HCT116 (cell line): Measurements from ENCODE around the gene HOXD8. TPM values are rescaled to one million over a fixed set of nuclear protein-coding genes. Genes with fewer than 3 reads are reported as not detected.

Experiments
- ATAC-seq: fragments of 200-7000 bp; cut with Tn5 transposase; 2 replicates; pipeline ENCODE4 v1.9.1; 2020; ENCODE audit warnings: mild to moderate bottlenecking, moderate library complexity
- BruUV-seq: library from RNA; stranded (reverse); fragments of 400-500 nt; replicated peaks from 2 replicates; lab custom pipeline; 2021; lab: Mats Ljungman, UMichigan
- CTCF ChIA-PET: fragments of 300-600 bp; sonication (Branson Sonifier 250); formaldehyde crosslinking; loops from one replicate; lab custom pipeline; 2021; ENCODE audit warnings: antibody characterized with exemption; lab: Charles Lee
- POLR2A ChIA-PET: fragments of 300-600, 350-600 bp; sonication (Branson Sonifier 250); formaldehyde crosslinking; loops from one replicate; lab custom pipeline; 2021; ENCODE audit warnings: antibody characterized with exemption; lab: Charles Lee
- RAD21 ChIA-PET, 2 experiments: fragments of 300-600 bp; sonication (Branson Sonifier 250); formaldehyde crosslinking; loops; one replicate each; lab custom pipeline; 2023; ENCODE audit warnings: low total read pairs in 2 of 2; ENCODE audit not compliant: uncharacterized antibody in 2 of 2, unreplicated experiment in 2 of 2, low non-redundant PET in 1 of 2; lab: Charles Lee
- DNase-seq: peaks from one replicate; pipeline ENCODE4 v3.0.0-alpha.2; 2010; ENCODE audit warnings: low read depth, low spot score
- H2AFZ ChIP-seq: fragments of 200-600 bp; shearing (Covaris generic), sonication (generic); 2 replicates; pipeline ENCODE4 v1.6.1; 2017; ENCODE audit warnings: low read depth, mixed run types, mixed read lengths, antibody characterized with exemption, low read length; ENCODE audit not compliant: poor library complexity, severe bottlenecking
- H3K27ac ChIP-seq: 2 replicates; pipeline ENCODE4 v1.5.1; 2012; ENCODE audit warnings: low read depth, low read length
- H3K27me3 ChIP-seq: fragments of 200-600 bp; sonication (generic); 2 replicates; pipeline ENCODE4 v1.6.1; 2016; ENCODE audit warnings: mixed run types, low read length, mixed read lengths; ENCODE audit not compliant: insufficient read depth
- H3K36me3 ChIP-seq, 2 experiments: fragments of 200-500 bp in 1 of 2; fragments of 200-600 bp in 1 of 2; sonication (Bioruptor generic) in 1 of 2; sonication (generic) in 1 of 2; 2 replicates each; pipeline versions ENCODE4 v1.5.1 to v1.6.1; 2014 to 2016; ENCODE audit warnings: low read length in 2 of 2, inconsistent platforms in 1 of 2, mixed read lengths in 1 of 2, mixed run types in 1 of 2; ENCODE audit not compliant: insufficient read depth in 2 of 2, control insufficient read depth in 1 of 2
- H3K4me1 ChIP-seq, 2 experiments: fragments of 200-600 bp in 1 of 2; sonication (generic) in 1 of 2; 2 replicates each; pipeline versions ENCODE4 v1.5.1 to v1.6.1; 2012 to 2017; ENCODE audit warnings: low read length in 2 of 2, inconsistent platforms in 1 of 2, mild to moderate bottlenecking in 1 of 2, mixed read lengths in 1 of 2, mixed run types in 1 of 2, moderate library complexity in 1 of 2; ENCODE audit not compliant: insufficient read depth in 2 of 2, control insufficient read depth in 1 of 2
- H3K4me2 ChIP-seq: fragments of 200-600 bp; sonication (generic); 2 replicates; pipeline ENCODE4 v1.6.1; 2017; ENCODE audit warnings: mixed run types, low read length, mixed read lengths
- H3K4me3 ChIP-seq, 2 experiments: fragments of 200-600 bp in 1 of 2; sonication (generic) in 1 of 2; replicated peaks in 1 of 2; 2 replicates each; pipeline ENCODE4 v1.5.1; 2011 to 2016; ENCODE audit warnings: low read length in 2 of 2, control low read depth in 1 of 2, low read depth in 1 of 2, mild to moderate bottlenecking in 1 of 2, mixed read lengths in 1 of 2, mixed run types in 1 of 2
- H3K79me2 ChIP-seq: fragments of 200-600 bp; sonication (generic); 2 replicates; pipeline ENCODE4 v1.6.1; 2017; ENCODE audit warnings: mild to moderate bottlenecking, mixed run types, low read length, moderate library complexity, mixed read lengths; ENCODE audit not compliant: insufficient read depth
- H3K9ac ChIP-seq: fragments of 200-600 bp; sonication (generic); 2 replicates; pipeline ENCODE4 v1.6.1; 2016; ENCODE audit warnings: low read length, mixed read lengths
- H3K9me2 ChIP-seq: fragments of 200-600 bp; sonication (generic), shearing (Covaris generic); 2 replicates; pipeline ENCODE4 v1.6.1; 2017; ENCODE audit warnings: mixed run types, mild to moderate bottlenecking, moderate library complexity; ENCODE audit not compliant: insufficient read depth
- H3K9me3 ChIP-seq, 2 experiments: fragments of 200-500 bp in 1 of 2; fragments of 200-600 bp in 1 of 2; sonication (Bioruptor generic) in 1 of 2; sonication (generic) in 1 of 2; 2 replicates each; pipeline ENCODE4 v1.6.1; 2014 to 2017; ENCODE audit warnings: low read length in 2 of 2, mixed read lengths in 2 of 2, inconsistent platforms in 1 of 2, low read depth in 1 of 2, mild to moderate bottlenecking in 1 of 2, mixed run types in 1 of 2, moderate library complexity in 1 of 2; ENCODE audit not compliant: control insufficient read depth in 1 of 2, insufficient read depth in 1 of 2
- H4K20me1 ChIP-seq: fragments of 200-600 bp; sonication (generic), shearing (Covaris generic); 2 replicates; pipeline ENCODE4 v1.6.1; 2017; ENCODE audit warnings: mixed run types, mild to moderate bottlenecking, moderate library complexity; ENCODE audit not compliant: insufficient read depth
- CBX3 ChIP-seq: IDR thresholded peaks from 2 replicates; pipeline ENCODE4 v1.6.1; 2012; ENCODE audit warnings: low read depth
- CEBPB ChIP-seq: IDR thresholded peaks from 2 replicates; pipeline ENCODE4 v1.6.1; 2012; ENCODE audit warnings: low read depth
- EGR1 ChIP-seq: IDR thresholded peaks from 2 replicates; pipeline ENCODE4 v1.6.1; 2012; ENCODE audit warnings: low read depth
- ELF1 ChIP-seq: IDR thresholded peaks from 2 replicates; pipeline ENCODE4 v1.6.1; 2012; ENCODE audit warnings: low read depth, borderline replicate concordance
- EZH2 ChIP-seq: fragments of 200-600 bp; sonication (generic); IDR thresholded peaks from 2 replicates; pipeline ENCODE4 v1.6.1; 2017; ENCODE audit warnings: antibody characterized with exemption, mixed run types
- EZH2phosphoT487 ChIP-seq: fragments of 200-600 bp; IDR thresholded peaks from 2 replicates; pipeline ENCODE4 v1.6.1; 2018; ENCODE audit warnings: antibody characterized with exemption, borderline replicate concordance
- FOSL1 ChIP-seq: IDR thresholded peaks from 2 replicates; pipeline ENCODE4 v1.6.1; 2012; ENCODE audit warnings: low read depth
- MAX ChIP-seq: IDR thresholded peaks from 2 replicates; pipeline ENCODE4 v1.6.1; 2012
- POLR2AphosphoS5 ChIP-seq: IDR thresholded peaks from 2 replicates; pipeline ENCODE4 v1.6.1; 2011; ENCODE audit warnings: mild to moderate bottlenecking, low read depth, low read length, moderate library complexity
- RAD21 ChIP-seq: IDR thresholded peaks from 2 replicates; pipeline ENCODE4 v1.6.1; 2012; ENCODE audit warnings: low read depth, mild to moderate bottlenecking
- SIN3A ChIP-seq: IDR thresholded peaks from 2 replicates; pipeline ENCODE4 v1.6.1; 2012; ENCODE audit warnings: low read depth
- SP1 ChIP-seq: IDR thresholded peaks from 2 replicates; pipeline ENCODE4 v1.6.1; 2012; ENCODE audit warnings: low read depth
- TCF7L2 ChIP-seq: IDR thresholded peaks from 2 replicates; pipeline ENCODE4 v1.7.0; 2011; ENCODE audit warnings: borderline replicate concordance, inconsistent platforms; ENCODE audit not compliant: insufficient read depth, insufficient read length; ENCODE audit errors: extremely low read depth
- YY1 ChIP-seq: IDR thresholded peaks from 2 replicates; pipeline ENCODE4 v1.6.1; 2011; ENCODE audit warnings: low read length, low read depth, moderate library complexity, mild to moderate bottlenecking; ENCODE audit not compliant: insufficient replicate concordance; ENCODE audit errors: extremely low read depth
- ZFX ChIP-seq: fragments of 450-650 bp; IDR thresholded peaks from 2 replicates; pipeline ENCODE4 v1.6.1; 2017
- ZNF274 ChIP-seq: fragments of 200-500 bp; sonication (Bioruptor generic); IDR thresholded peaks from 2 replicates; pipeline ENCODE4 v1.6.1; 2014; ENCODE audit warnings: mild to moderate bottlenecking, low read depth, low read length, inconsistent platforms
- intact Hi-C: fragments of 100-400 bp; cut with micrococcal nuclease; formaldehyde crosslinking; loops from 2 replicates; pipeline ENCODE4 v1.10.0; 2022
- total RNA-seq: library from RNA; stranded (reverse); gene quantifications from one replicate; pipeline ENCODE4 v1.2.1, GENCODE V29; 2021; ENCODE audit not compliant: unreplicated experiment
- TF ChIP-seq, protein P1 (sequence below): IDR thresholded peaks from 2 replicates; pipeline ENCODE4 v1.6.1; 2012; ENCODE audit warnings: low read depth
- TF ChIP-seq, protein P2 (sequence below): IDR thresholded peaks from 2 replicates; pipeline ENCODE4 v1.6.1; 2012
- TF ChIP-seq, protein P3 (sequence below), 3 experiments: fragments of 200-600 bp in 1 of 3; sonication (generic) in 1 of 3; IDR thresholded peaks in 2 of 3; conservative IDR thresholded peaks in 1 of 3; 2 replicates each; pipeline ENCODE4 v1.5.1; 2012 to 2017; ENCODE audit warnings: low read depth in 2 of 3, low read length in 2 of 3, antibody characterized with exemption in 1 of 3, borderline replicate concordance in 1 of 3, control low read depth in 1 of 3, mild to moderate bottlenecking in 1 of 3, mixed read lengths in 1 of 3, mixed run types in 1 of 3, moderate library complexity in 1 of 3; ENCODE audit not compliant: insufficient read depth in 1 of 3

HOXD8 gene
- total RNA-seq, 1 experiment from 2014 or later = 6.0 TPM

DNA sequence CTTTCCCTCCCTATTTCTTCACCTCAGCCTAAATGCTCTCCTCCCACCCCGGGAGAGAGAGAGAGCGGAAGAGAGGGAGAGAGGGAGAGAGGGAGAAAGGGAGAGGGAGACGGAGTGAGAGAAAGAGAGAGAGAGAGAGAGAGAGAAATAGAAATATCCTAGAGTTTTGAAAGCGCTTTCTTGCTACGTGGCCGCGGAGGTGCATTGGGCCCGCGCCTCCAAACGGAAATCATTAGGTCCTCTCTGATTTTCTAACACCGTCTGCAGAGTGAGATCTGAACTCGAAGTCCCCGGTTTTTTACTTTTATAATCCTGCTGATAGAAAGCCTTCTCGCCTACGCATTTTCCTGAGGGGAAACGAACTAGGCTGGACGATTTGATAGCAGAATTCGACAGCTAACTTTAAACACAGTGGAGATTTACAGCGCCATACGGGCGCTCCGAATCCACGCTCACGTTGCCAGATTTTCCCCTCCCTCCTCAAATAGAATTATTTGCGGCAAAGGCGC lies 44.8 kb upstream of the HOXD8 start:
- H3K79me2 ChIP-seq = no peaks in the 10 kb centered on the region
- H2AFZ ChIP-seq = no peak overlapping the region
- no peak overlapping the region for H3K4me2 ChIP-seq
- no peaks in the 10 kb centered on the region for H4K20me1 ChIP-seq
- H3K9ac ChIP-seq = no peak overlapping the region
- POLR2A ChIA-PET = no interaction called here
- ATAC-seq (no peak), DNase-seq (no peak)
- CTCF ChIA-PET = no interaction called here
- no peaks in the 10 kb centered on the region for H3K27me3 ChIP-seq
- H3K4me3 ChIP-seq = no peak overlapping the region
- H3K4me1 ChIP-seq = no peaks in the 10 kb centered on the region
- no TSS peak for BruUV-seq
- intact Hi-C loops = loop anchor here (5.0 kb wide), 2 partner anchors 1047 to 1387 kb away; no protein-coding TSS in a partner anchor
- H3K9me2 ChIP-seq = no peaks in the 10 kb centered on the region
- H3K9me3 ChIP-seq = no peaks in the 10 kb centered on the region; a peak in 1 of 4 replicates
- no peaks in the 10 kb centered on the region for H3K36me3 ChIP-seq
- no peak overlapping the region for H3K27ac ChIP-seq
- no peak for TF ChIP-seq EZH2phosphoT487
- no peak for TF ChIP-seq EGR1
- TF ChIP-seq RAD21 = no peak
- no peak for TF ChIP-seq ELF1
- TF ChIP-seq MAX = no peak
- TF ChIP-seq POLR2AphosphoS5 = no peak
- TF ChIP-seq CEBPB = no peak
- TF ChIP-seq FOSL1 = no peak
- TF ChIP-seq YY1 = no peak
- no peak for TF ChIP-seq SIN3A
- TF ChIP-seq CBX3 = no peak
- TF ChIP-seq, protein P1, sequence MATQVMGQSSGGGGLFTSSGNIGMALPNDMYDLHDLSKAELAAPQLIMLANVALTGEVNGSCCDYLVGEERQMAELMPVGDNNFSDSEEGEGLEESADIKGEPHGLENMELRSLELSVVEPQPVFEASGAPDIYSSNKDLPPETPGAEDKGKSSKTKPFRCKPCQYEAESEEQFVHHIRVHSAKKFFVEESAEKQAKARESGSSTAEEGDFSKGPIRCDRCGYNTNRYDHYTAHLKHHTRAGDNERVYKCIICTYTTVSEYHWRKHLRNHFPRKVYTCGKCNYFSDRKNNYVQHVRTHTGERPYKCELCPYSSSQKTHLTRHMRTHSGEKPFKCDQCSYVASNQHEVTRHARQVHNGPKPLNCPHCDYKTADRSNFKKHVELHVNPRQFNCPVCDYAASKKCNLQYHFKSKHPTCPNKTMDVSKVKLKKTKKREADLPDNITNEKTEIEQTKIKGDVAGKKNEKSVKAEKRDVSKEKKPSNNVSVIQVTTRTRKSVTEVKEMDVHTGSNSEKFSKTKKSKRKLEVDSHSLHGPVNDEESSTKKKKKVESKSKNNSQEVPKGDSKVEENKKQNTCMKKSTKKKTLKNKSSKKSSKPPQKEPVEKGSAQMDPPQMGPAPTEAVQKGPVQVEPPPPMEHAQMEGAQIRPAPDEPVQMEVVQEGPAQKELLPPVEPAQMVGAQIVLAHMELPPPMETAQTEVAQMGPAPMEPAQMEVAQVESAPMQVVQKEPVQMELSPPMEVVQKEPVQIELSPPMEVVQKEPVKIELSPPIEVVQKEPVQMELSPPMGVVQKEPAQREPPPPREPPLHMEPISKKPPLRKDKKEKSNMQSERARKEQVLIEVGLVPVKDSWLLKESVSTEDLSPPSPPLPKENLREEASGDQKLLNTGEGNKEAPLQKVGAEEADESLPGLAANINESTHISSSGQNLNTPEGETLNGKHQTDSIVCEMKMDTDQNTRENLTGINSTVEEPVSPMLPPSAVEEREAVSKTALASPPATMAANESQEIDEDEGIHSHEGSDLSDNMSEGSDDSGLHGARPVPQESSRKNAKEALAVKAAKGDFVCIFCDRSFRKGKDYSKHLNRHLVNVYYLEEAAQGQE = no peak
- TF ChIP-seq ZNF274 = no peak
- TF ChIP-seq ZFX = no peak
- no peak for TF ChIP-seq TCF7L2
- TF ChIP-seq SP1 = no peak
- TF ChIP-seq, protein P2, sequence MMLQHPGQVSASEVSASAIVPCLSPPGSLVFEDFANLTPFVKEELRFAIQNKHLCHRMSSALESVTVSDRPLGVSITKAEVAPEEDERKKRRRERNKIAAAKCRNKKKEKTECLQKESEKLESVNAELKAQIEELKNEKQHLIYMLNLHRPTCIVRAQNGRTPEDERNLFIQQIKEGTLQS = no peak
- TF ChIP-seq EZH2 = no peak
- TF ChIP-seq, protein P3, sequence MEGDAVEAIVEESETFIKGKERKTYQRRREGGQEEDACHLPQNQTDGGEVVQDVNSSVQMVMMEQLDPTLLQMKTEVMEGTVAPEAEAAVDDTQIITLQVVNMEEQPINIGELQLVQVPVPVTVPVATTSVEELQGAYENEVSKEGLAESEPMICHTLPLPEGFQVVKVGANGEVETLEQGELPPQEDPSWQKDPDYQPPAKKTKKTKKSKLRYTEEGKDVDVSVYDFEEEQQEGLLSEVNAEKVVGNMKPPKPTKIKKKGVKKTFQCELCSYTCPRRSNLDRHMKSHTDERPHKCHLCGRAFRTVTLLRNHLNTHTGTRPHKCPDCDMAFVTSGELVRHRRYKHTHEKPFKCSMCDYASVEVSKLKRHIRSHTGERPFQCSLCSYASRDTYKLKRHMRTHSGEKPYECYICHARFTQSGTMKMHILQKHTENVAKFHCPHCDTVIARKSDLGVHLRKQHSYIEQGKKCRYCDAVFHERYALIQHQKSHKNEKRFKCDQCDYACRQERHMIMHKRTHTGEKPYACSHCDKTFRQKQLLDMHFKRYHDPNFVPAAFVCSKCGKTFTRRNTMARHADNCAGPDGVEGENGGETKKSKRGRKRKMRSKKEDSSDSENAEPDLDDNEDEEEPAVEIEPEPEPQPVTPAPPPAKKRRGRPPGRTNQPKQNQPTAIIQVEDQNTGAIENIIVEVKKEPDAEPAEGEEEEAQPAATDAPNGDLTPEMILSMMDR (IDR thresholded peaks at IDR 0.05 in 2 of 3, conservative IDR thresholded peaks at IDR 0.05 in 1 of 3; ENCODE audit: borderline replicate concordance in 1 of 3, insufficient read depth in 1 of 3, low read depth in 2 of 3, low read length in 2 of 3) = no peak
- RAD21 ChIA-PET = no interaction called here
